HUES64 (cell line): ENCODE results near the gene PCYOX1L.

Source experiments
- H3K27ac ChIP-seq: 2 replicates; pipeline ENCODE4 v1.7.0; 2013; ENCODE audit warnings: low read depth, low read length, inconsistent platforms
- H3K27me3 ChIP-seq: 2 replicates; pipeline ENCODE4 v1.6.1; 2013; ENCODE audit warnings: mild to moderate bottlenecking, low read length; ENCODE audit not compliant: insufficient read depth
- H3K36me3 ChIP-seq: 2 replicates; pipeline ENCODE4 v1.6.1; 2013; ENCODE audit warnings: mild to moderate bottlenecking, low read length; ENCODE audit not compliant: insufficient read depth
- H3K4me1 ChIP-seq: 2 replicates; pipeline ENCODE4 v1.6.1; 2013; ENCODE audit warnings: mild to moderate bottlenecking, low read length, moderate library complexity; ENCODE audit not compliant: insufficient read depth
- H3K4me3 ChIP-seq: 2 replicates; pipeline ENCODE4 v1.5.1; 2013; ENCODE audit warnings: mild to moderate bottlenecking, low read length, moderate library complexity
- H3K9ac ChIP-seq: 2 replicates; pipeline ENCODE4 v1.6.1; 2013; ENCODE audit warnings: mild to moderate bottlenecking, low read depth, low read length
- H3K9me3 ChIP-seq: 2 replicates; pipeline ENCODE4 v1.6.1; 2013; ENCODE audit warnings: low read depth, low read length; ENCODE audit not compliant: insufficient read depth
- WGBS: fragments of 150-250, 120-280 bp; methylation state at CpG from one replicate; pipeline ENCODE4 v1.1.7; 2013; ENCODE audit warnings: missing lambda C conversion rate; 5-methylcytosine and 5-hydroxymethylcytosine counted together

The PCYOX1L gene

DNA sequence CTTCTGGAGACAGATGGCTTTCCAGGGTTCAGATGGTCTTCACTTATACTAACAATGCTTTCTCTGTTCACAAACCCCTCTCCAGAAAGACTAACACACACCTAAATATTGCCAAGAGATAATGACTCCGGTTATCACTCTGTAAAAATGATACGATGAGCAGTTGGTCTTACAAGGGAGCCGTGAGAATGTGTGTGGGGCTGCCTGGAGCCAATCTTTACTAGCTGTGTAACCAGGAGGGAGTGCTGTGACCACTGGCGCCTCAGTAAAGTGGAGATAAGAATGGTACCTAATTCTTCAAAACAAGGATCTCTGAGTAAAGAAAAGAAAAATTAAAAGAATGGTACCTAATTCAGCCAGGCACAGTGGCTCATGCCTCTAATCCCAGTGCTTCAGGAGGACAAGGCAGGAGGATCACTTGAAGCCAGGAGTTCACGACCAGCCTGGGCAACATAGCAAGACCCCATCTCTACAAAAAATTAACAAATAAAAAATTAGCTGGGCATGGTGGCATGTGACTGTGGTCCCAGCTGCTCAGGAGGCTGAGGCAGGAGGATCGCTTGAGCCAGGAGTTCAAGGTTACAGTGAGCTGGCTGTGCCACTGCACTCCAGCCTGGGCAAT lies 61.2 kb downstream of the PCYOX1L start:
- H3K9me3 ChIP-seq: no peaks in the 10 kb centered on the region
- H3K27ac ChIP-seq: no peak overlapping the region
- peaks cover 25% of the 10 kb centered on the region for H3K4me1 ChIP-seq
- no peak overlapping the region for H3K9ac ChIP-seq
- 91% methylated on average over 6 of the region's 6 CpGs for WGBS
- H3K27me3 ChIP-seq: no peaks in the 10 kb centered on the region
- no peaks in the 10 kb centered on the region for H3K36me3 ChIP-seq
- H3K4me3 ChIP-seq: no peak overlapping the region
